ENCODE data around the gene SNX13. TPM values are rescaled to one million over a fixed set of nuclear protein-coding genes. Genes with fewer than 3 reads are reported as not detected.

SNX13 gene
- total and polyA plus RNA-seq, 8 donors: 36.1 to 51.4 (median 43.2) TPM

GRCh38 chr7:17871815-17872533 lies 68.3 kb downstream of the SNX13 start:
- intact Hi-C loops (cut with DNase I): no loop called here
- H3K4me3 ChIP-seq: no peak overlapping the region
- H3K27ac ChIP-seq: no peak overlapping the region
- no peak for TF ChIP-seq CTCF (IDR thresholded peaks at IDR 0.05)
- H3K36me3 ChIP-seq: peaks cover 0 to 67% of the 10 kb centered on the region in 2 donors
- H3K27me3 ChIP-seq: no peaks in the 10 kb centered on the region
- DNase-seq (no peak), ATAC-seq (peak; percentile 81)
- no peaks in the 10 kb centered on the region for H3K4me1 ChIP-seq
- no peaks in the 10 kb centered on the region for H3K9me3 ChIP-seq

- Histone ChIP-seq H3K27ac (no peak overlapping the region), H3K36me3 (peaks cover 0 to 80% of the 10 kb centered on the region in 2 donors)
- no peak for TF ChIP-seq CTCF (IDR thresholded peaks at IDR 0.05)
These were observed 69.9 kb downstream of the SNX13 start for GRCh38 chr7:17870406-17870805.

GRCh38 chr7:17863809-17864143 lies 76.5 kb downstream of the SNX13 start:
- Histone ChIP-seq H3K4me1 (no peaks in the 10 kb centered on the region), H3K36me3 (peaks cover 0 to 49% of the 10 kb centered on the region in 2 donors), H3K27me3 (no peaks in the 10 kb centered on the region), H3K9me3 (peaks cover 0 to 6% of the 10 kb centered on the region in 2 donors), H3K4me3 (no peak overlapping the region), H3K27ac (peak overlapping the region in 1 of 2 donors; percentile 34)
- no peak for DNase-seq
- ATAC-seq: no peak
- TF ChIP-seq CTCF (IDR thresholded peaks at IDR 0.05): no peak
- intact Hi-C loops (cut with DNase I): no loop called here

More at GRCh38 chr7:17870406-17870805, 69.9 kb downstream of the SNX13 start:
- ATAC-seq (no peak), DNase-seq (no peak)
- Histone ChIP-seq H3K4me3 (no peak overlapping the region), H3K4me1 (no peaks in the 10 kb centered on the region), H3K9me3 (peaks cover 0 to 5% of the 10 kb centered on the region in 2 donors), H3K27me3 (no peaks in the 10 kb centered on the region)
- intact Hi-C loops (cut with DNase I): no loop called here

GRCh38 chr7:17863095-17863808 lies 77.0 kb downstream of the SNX13 start:
- Histone ChIP-seq H3K9me3 (peaks cover 0 to 6% of the 10 kb centered on the region in 2 donors), H3K27ac (peak overlapping the region in 1 of 2 donors; percentile 34), H3K4me3 (no peak overlapping the region), H3K4me1 (no peaks in the 10 kb centered on the region), H3K27me3 (no peaks in the 10 kb centered on the region), H3K36me3 (peaks cover 0 to 49% of the 10 kb centered on the region in 2 donors)
- ATAC-seq: no peak
- intact Hi-C loops (cut with DNase I): no loop called here
- TF ChIP-seq CTCF (IDR thresholded peaks at IDR 0.05): no peak
- peak in 1 of 4 donors; percentile 51 for DNase-seq

GRCh38 chr7:17856251-17856650 lies 84.0 kb downstream of the SNX13 start:
- ATAC-seq: no peak
- Histone ChIP-seq H3K27ac (no peak overlapping the region), H3K27me3 (no peaks in the 10 kb centered on the region), H3K4me1 (peaks cover 0 to 8% of the 10 kb centered on the region in 2 donors), H3K9me3 (peaks cover 0 to 11% of the 10 kb centered on the region in 2 donors), H3K4me3 (no peak overlapping the region), H3K36me3 (peaks cover 0 to 15% of the 10 kb centered on the region in 2 donors)
- intact Hi-C loops (cut with DNase I): no loop called here
- no peak for DNase-seq
- TF ChIP-seq CTCF (IDR thresholded peaks at IDR 0.05): no peak

Measured in left lung (tissue), 10 donors.